ENCODE results near the gene P2RX2.

Gene P2RX2

DNA sequence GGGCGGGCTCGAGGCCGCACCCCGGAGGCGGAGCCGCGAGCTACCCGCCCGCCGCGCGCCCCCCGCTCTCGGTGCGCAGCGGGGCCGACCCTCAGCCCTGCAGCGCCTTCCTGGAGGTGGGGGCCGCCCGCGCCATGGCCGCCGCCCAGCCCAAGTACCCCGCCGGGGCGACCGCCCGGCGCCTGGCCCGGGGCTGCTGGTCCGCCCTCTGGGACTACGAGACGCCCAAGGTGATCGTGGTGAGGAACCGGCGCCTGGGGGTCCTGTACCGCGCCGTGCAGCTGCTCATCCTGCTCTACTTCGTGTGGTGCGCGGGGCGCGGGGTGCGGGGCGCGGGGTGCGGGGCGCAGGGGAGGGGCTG lies at the start of gene P2RX2:
Gene P2RX2 (plus strand): TSS at position 94 of the 361 bp plus-strand sequence. CDS start 41 bp downstream, at position 135.
- no peak for DNase-seq
- intact Hi-C loops (cut with DNase I), result no loop called here

DNA sequence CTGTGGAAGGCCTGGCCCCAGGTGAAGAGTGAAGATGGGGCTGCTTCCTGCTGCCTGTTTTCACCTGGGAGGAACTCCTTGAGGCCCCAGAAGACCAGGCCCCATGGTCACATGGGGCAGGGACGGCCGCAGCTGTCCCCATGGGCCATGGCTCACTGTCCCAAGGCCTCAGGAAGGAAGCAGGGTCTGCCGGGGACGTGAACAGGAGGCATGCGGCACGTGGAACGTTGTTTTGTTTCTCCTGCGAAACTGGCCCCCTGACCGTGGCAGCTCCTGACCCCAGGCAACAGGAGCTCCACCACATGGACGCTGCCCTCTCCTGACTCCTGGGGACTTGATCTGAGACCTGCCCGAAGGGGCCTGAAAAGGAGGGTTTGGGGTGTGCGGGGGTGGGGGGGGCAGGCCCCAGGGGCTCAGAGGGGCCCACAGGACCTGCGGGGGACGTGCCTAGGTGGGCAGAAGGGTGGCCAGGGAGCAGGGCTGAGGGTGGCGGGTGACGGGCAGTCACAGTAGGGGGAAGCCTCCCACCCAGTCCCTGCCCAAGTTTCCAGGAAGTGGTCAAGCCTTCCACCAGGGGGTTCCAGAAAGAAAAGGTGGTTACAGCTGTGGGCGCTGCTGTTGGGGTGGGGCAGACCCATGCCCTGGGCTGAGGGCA lies 49.6 kb upstream of the P2RX2 start:
- no peak for DNase-seq

DNA sequence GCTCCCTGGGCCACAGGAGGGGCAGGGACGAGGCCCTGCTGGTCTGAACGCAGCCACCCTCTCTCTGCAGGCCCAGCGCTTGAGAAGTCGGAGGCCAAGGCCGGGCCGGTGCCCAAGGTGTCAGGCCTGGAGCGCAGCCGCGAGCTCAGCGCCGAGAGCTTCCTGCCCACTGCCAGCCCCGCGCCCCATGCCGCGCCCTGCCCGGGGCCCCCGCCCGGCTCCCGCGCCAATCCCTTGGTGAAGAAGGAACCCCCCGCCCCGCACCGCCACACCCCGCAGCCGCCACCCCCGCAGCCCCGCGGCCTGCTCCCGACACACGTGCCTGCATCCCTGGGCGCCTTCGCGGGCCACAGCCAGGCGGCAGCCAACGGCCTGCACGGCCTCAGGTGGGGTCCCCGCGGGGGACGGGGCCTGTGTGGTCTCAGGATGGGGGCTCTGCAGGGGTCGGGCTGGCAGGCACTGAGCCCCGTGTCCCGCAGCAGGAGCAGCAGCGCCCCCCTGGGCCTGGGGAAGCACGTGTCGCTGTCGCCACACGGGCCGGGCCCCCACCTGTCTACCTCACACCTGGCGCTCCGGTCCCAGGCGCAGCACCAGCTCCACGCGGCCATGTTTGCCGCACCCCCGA lies 48.6 kb upstream of the P2RX2 start:
- no peak for DNase-seq
- intact Hi-C loops (cut with DNase I), result no loop called here

More for the DNA sequence above, 49.6 kb upstream of the P2RX2 start:
- intact Hi-C loops (cut with DNase I), result no loop called here

DNA sequence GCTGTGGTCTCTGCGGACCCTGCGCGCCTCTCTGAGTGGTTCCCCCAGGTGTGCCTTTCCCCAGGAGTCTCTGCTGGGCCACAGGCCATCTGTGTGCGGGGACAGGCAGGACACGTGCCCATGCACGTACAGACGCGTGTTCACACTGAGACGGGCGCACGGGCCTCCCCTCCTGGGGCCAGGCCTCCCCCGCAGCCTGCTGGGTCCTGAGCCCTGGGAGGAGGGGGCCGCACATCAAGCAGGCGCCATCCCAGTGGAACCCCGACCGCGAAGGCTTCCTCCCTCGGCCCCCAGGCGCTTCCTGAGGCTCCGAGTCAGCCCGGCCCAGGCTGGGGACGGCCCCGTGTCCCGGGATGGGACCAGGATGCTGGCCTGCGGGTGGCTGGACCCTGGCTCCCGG lies 47.9 kb upstream of the P2RX2 start:
- intact Hi-C loops (cut with DNase I), result no loop called here
- DNase-seq, result no peak

DNA sequence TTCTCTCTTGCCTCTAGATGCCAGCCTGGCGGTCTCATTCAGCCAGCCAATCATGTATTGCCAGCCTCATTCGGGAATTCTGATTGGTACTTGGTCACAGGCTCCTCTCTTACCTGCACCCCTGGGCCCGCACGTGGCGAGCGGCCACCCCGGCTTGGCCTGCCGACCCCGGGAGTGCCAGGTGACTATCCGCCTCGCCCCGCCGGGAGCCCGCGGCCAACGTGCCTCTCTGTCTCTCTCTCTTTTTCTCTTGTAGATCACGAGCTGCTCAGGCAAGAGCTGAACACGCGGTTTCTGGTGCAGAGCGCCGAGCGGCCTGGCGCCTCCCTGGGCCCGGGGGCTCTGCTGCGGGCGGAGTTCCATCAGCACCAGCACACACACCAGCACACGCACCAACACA lies 47.5 kb upstream of the P2RX2 start:
- intact Hi-C loops (cut with DNase I), result no loop called here
- no peak for DNase-seq

DNA sequence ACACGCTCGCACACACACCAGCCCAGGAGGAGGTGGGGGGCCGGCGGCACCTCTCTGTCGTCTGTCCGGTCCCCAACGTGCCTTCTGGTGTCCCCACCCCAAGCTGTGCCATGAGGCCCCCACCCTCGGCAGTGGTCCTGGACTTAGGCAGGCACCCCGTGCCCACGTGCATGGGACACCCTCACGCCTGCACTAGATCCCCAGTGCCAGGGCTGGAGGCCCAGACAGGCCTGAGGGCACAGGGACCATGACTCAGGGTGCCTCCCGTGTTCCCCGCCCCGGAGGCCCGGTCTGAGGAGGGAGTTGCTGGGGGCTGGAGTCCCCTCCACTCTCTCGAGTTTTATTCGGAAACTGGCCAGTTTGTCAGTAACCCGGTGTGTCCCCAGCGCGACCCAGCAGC lies 47.0 kb upstream of the P2RX2 start:
- intact Hi-C loops (cut with DNase I), result no loop called here
- DNase-seq, result no peak

DNA sequence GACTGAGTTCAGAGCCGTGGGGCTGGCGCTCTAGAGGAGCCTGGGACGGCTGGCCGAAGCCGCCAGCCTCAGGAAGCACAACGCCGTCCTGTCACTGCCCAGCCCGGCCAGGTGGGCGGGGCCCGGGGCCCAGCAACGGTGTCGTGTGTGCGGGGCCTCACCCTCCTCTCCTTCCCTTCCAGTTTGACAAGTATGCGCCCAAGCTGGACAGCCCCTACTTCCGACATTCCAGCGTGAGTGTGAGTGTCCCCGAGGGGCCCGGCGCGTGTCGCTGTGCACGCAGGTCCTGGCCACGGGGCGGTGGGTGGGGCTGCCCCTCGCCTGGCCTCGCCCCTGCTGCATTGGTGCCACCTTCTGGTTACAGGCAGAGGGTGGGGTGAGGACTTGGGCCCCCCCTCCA lies 46.5 kb upstream of the P2RX2 start:
- no peak for DNase-seq
- intact Hi-C loops (cut with DNase I), result no loop called here

DNA sequence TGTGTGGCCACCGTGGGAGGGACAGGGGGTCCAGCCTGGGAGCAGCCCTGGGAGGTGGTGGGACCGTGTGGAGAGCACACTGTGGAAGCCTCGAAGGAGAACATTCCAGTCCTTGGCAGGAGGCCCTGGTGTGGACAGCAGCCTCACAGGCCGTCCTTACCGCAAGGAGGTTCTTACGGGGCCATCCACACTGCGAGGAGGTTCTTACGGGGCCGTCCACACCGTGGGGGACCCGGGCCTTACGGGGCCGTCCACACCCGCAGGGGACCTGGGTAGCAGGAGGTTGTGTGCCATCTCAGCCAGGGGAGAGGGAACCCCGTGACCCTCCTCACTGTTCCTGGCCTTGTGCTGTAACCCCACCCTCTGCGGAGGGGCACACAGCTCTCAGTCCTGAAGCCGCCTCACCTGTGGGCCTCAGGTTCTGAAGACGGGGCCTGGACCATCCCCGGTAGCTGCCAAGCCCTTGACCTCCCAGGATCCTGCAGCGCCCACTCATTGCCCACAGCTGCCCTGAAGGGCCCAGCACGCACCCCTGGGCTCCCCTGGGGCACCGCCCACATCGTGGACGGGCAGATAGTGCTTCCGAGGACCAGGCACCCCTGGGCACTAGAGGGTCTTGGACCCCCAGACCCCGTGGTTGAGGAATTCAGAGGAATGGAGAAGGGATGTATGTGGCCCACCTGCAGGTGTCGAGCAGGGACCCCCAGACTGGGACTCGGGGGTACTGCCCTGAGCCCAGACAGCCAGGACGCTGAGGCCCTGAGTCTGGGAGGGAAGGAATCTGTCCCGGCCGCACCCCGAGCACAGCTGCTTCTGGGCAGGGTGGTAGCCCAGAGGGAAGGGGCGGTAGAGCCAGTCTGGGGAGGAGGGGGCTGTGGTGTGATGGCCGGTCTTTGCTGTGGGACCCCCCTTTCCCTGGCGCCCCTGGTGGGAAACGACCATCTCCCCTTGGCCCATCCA lies 45.5 kb upstream of the P2RX2 start:
- DNase-seq, result no peak
- intact Hi-C loops (cut with DNase I), result no loop called here

DNA sequence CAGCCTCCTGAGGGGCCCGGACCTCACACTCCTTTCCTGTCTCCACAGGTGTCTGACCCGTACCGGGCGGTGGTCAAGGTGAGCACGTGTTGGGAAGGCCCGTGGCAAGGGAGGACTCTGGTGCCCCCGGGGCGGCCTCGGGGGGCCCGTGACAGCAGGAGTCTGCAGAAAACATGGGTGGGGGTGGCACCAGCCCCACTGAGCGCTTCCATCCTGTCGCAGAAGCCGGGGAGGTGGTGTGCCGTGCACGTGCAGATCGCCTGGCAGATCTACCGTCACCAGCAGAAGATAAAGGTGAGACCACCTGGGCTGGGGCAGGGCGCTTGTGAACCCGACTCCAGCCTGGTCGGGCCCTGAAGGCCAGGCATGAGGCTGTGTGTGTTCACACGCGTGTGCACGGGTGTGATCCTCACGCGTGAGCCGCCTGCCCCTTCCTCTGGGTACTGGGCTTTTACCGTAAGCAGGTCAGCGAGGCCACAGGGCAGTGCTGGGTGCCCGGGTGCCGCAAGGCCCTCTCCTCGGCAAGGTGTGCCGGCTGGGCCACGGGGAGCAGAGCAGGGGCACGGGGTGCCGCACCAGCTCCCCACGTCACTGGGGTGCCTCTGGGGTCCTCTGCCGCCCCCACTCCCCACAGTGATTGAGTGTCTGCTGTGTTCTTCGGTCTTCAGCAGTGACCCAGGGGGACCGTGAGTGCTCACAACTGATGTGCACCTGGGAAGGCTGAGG lies 44.1 kb upstream of the P2RX2 start:
- intact Hi-C loops (cut with DNase I), result no loop called here
- no peak for DNase-seq

DNA sequence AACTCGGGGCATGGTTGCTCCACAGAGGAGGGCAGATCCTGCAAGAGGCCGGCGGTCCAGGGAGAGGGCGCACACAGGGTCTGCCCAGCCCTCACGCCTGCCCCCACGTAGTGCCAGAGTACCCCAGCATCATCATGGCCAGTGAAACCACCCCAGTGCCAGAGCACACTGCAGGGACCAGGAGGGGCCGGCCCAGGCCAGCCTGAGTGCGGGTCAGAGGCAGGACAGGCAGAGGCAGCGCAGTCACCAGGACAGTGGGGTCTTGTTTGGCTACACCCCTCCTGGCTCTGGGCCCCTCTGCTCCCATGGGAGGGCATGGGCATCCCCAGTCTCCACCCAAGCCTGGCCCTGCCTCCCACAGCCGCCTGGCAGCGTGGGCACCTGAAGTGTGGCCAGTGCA lies 42.9 kb upstream of the P2RX2 start:
- intact Hi-C loops (cut with DNase I), result no loop called here
- DNase-seq, result no peak

DNA sequence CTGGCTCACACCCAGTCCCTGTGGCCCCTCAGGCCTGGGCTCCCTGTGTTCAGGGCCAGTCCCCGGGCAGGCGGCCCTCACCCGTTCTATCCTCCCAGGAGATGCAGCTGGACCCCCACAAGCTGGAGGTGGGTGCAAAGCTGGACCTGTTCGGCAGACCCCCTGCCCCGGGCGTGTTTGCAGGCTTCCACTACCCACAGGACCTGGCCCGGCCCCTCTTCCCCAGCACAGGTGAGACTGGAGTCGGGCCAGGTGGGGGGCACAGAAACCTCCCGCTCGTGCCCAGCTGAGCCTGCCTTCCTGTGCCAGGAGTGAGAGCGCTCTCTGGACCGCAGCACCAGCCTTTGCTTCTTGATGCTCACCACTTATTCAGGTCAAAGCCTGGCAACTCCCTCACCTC lies 41.9 kb upstream of the P2RX2 start:
- intact Hi-C loops (cut with DNase I), result no loop called here
- DNase-seq, result no peak

DNA sequence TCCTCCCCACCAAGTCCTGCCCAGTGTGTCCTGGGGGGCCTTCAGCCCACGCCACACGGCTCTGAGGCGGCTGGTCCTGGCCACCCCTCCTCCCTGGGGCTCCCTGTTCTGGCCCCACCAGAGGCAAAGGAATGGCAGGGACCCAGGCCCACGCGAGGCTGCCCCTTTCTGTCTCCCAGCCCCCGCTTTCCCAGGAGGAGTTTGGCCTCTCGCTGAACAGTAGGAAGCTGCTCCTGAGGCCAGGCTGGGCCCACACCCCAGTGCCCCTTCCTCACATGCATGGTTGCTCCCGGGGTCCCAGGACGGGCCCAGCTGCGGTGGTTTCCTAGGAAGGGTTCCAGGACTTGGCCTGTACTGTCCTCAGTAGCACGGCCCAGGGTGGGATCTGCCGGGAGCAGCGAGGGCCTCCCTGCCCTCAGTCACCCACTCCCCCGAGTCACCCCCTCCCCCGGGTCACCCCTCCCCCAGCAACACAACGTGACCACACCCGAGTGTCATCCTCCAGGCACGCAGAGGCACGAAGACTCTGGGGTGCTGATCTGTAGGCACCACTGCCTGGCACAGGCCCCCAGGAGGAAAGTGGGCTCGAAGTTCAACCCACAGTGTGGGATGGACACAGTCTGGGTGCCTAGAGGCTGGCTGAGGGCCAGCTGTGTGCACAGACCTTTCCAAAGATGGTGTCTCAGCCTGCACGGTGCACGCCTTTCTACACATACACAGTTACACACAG lies 41.2 kb upstream of the P2RX2 start:
- DNase-seq, result no peak
- intact Hi-C loops (cut with DNase I), result no loop called here

DNA sequence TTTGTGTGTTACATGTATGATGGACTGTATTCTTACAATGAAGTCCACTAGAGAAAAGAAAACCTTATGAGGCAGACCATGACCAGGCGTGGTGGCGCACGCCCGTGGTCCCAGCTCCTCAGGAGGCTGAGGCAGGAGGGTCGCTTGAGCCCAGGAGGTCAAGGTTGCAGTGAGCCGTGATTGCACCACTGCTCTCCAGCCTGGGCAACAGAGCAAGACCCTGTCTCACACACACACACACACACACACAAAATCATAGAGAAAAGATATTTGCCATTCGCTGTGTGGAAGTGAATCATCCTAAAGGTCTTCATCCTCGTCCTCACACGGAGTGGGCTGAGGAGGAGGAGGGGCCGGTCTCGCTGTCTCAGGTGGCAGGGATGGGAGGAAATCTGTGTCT lies 40.5 kb upstream of the P2RX2 start:
- intact Hi-C loops (cut with DNase I), result no loop called here
- no peak for DNase-seq

DNA sequence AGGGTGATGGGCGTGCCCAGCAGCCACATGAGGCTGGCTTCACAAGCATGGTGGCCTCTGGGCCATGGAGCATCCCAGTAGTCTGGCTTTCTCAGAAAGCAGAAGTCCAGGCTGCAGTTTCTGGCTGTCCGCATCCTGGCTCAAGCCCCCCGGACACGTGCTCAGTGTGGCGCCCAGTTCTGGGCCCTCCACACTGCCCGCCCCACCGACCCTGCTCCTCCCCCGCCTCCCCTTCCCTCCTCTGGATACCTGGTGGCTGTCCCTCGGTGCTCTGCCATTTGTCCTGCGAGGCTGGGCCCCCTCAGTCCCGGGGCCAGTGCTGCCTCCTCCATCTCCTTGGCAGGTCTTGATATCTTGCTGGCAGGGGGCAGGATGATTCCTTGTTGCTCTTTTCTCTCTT lies 39.8 kb upstream of the P2RX2 start:
- intact Hi-C loops (cut with DNase I), result no loop called here
- no peak for DNase-seq

DNA sequence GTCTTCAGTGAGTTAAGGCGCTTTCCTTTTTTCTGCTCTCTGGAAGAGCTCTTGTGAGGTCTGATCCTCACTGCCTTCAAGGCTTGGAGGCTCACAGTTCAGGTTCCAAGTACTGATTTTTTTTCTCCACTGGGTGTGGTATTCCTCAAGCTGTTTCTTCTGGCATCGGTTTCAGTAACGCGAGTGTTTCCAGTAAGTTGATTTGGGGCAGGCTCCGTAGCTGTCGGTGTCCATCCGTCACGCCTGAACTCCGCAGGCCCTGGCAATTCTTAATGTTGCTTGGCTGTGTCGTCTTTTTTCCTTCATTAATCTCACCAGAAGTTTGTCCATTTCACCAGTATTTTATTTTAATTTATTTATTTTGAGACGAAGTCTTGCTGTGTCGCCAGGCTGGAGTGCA lies 38.8 kb upstream of the P2RX2 start:
- intact Hi-C loops (cut with DNase I), result no loop called here

DNA sequence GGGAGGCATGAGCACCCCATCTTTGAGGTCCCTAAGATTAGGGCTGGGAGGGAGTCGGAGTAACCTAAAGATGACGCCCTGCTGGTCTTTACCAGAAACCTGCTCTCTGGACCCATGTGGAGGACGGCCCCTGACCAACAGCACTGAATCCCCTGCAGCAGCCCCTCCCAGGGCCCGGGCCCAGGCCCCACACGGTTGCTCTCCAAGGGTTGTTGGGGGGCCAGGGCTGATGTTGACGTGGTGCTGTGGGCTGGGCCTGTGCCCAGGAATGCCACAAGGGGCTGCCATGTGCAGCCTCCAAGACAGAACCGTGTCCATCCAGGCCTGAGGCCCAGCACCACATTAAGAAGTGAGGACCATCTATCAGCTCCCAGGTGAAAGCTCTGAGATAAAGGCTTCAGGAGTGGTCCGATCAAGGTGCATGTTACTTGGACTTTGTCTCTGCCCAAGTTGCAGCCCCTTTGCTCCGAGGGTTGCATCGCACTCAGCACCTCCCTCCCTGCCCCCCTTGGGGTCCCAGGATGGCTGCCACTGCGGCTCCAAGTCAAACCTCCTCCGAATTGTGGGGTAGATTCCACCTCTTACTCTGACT lies 37.8 kb upstream of the P2RX2 start:
- DNase-seq, result no peak
- intact Hi-C loops (cut with DNase I), result no loop called here

More for the DNA sequence above, 38.8 kb upstream of the P2RX2 start:
- DNase-seq, result no peak

DNA sequence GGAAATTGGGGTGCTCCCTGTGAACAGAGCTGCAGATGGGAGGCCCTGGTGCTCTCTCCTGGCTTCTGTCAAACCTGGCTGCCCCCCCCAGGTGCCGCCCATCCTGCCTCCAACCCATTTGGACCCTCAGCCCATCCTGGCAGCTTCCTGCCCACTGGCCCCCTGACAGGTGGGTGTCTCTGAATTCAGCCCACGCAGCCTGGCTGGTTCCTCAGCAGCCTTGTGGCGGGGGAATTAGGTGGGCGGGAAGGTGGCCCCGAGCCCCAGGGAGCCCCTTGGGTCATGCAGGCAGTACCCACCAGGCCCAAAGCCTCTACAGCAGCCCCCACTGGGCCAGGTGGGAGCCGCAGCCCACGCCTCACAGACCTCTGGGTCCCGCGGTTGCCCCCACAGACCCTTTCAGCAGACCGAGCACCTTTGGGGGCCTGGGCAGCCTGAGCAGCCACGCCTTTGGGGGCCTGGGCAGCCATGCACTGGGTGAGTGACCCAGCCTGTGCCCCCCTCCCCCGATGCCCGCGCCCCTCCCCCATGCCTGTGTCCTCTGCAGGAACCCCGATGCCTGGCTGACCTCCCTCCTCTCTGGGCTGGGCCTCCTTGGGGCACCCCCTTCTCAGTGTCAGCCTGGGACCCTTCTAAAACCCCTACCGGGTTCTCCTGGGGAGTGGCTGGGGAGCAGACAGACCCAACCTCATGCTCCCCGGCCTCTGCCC lies 37.1 kb upstream of the P2RX2 start:
- intact Hi-C loops (cut with DNase I), result no loop called here

DNA sequence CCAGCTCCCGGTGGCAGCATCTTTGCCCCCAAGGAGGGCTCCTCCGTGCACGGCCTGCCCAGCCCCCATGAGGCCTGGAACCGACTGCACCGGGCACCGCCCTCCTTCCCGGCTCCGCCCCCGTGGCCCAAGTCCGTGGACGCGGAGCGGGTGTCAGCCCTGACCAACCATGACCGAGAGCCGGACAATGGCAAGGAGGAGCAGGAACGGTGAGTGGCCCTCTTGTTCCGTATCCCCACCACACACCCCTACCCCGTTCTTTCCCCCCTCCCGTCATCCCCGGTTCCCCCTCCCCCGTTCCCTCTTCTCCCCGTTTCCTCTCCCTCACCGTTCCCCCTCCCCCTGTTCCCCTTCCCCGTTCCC lies 36.5 kb upstream of the P2RX2 start:
- DNase-seq, result no peak
- intact Hi-C loops (cut with DNase I), result no loop called here

More for the DNA sequence above, 37.1 kb upstream of the P2RX2 start:
- DNase-seq, result no peak

Measured in head of caudate nucleus (tissue), 42 donors.